Activated effector memory CD4-positive, alpha-beta T cell treated with anti-CD3 and anti-CD28 coated beads, Interleukin-2, amount 50 U/mL, for 16 hours (primary cell): ENCODE results near the gene MAGI3.
"Not testable (repeated sequence)": the region's sequence is repeated elsewhere in the genome, so short reads cannot be mapped to it uniquely, and the experiment has no call there.

Experiments
- DNase-seq: peaks from one replicate; pipeline ENCODE4 v3.0.0-alpha.2; 2020

MAGI3 gene

GRCh38 chr1:113452921-113453770 lies 62.8 kb downstream of the MAGI3 start:
- no peak for DNase-seq

GRCh38 chr1:113453771-113454083 lies 63.4 kb downstream of the MAGI3 start:
- DNase-seq, result no peak

- DNase-seq, result no peak
Measured at GRCh38 chr1:113455374-113455773, 65.1 kb downstream of the MAGI3 start.

- DNase-seq, result no peak
Measured at GRCh38 chr1:113456967-113457366, 66.7 kb downstream of the MAGI3 start.

- no peak for DNase-seq
Measured at GRCh38 chr1:113459279-113459678, 69.0 kb downstream of the MAGI3 start.

- no peak for DNase-seq
Measured at GRCh38 chr1:113467991-113468390, 77.7 kb downstream of the MAGI3 start.

GRCh38 chr1:113478427-113479195 lies 88.3 kb downstream of the MAGI3 start:
- not testable (repeated sequence) for DNase-seq

GRCh38 chr1:113479713-113480676 lies 89.7 kb downstream of the MAGI3 start:
- DNase-seq, result no peak

- DNase-seq, result not testable (repeated sequence)
Measured at GRCh38 chr1:113485131-113485530, 94.8 kb downstream of the MAGI3 start.

- no peak for DNase-seq
Measured at GRCh38 chr1:113488576-113489177, 98.4 kb downstream of the MAGI3 start.

GRCh38 chr1:113490384-113490783 lies 100.1 kb downstream of the MAGI3 start:
- no peak for DNase-seq

- DNase-seq, result no peak
Measured at GRCh38 chr1:113493533-113493932, 103.2 kb downstream of the MAGI3 start.

GRCh38 chr1:113505357-113505756 lies 115.0 kb downstream of the MAGI3 start:
- no peak for DNase-seq

- no peak for DNase-seq
Measured at GRCh38 chr1:113507552-113508214, 117.4 kb downstream of the MAGI3 start.

- no peak for DNase-seq
Measured at GRCh38 chr1:113508364-113509164, 118.2 kb downstream of the MAGI3 start.

- DNase-seq, result not testable (repeated sequence)
Measured at GRCh38 chr1:113509766-113510165, 119.5 kb downstream of the MAGI3 start.

GRCh38 chr1:113511269-113511668 lies 121.0 kb downstream of the MAGI3 start:
- DNase-seq, result no peak

- DNase-seq, result no peak
Measured at GRCh38 chr1:113515498-113515897, 125.2 kb downstream of the MAGI3 start.

GRCh38 chr1:113517346-113517745 lies 127.0 kb downstream of the MAGI3 start:
- no peak for DNase-seq

- DNase-seq, result no peak
Measured at GRCh38 chr1:113517983-113518382, 127.7 kb downstream of the MAGI3 start.

GRCh38 chr1:113519556-113519955 lies 129.2 kb downstream of the MAGI3 start:
- DNase-seq, result no peak
